GM15510 (cell line): ENCODE results near the gene CARD9.
A peak's percentile ranks its signal among the peaks of the same experiment; 100 is the strongest.

Experiments used
- POLR2A ChIP-seq: IDR thresholded peaks from 3 replicates; pipeline ENCODE4 v1.6.1; 2011; ENCODE audit warnings: borderline replicate concordance; ENCODE audit not compliant: insufficient read length; ENCODE audit errors: extremely low read depth

CARD9 gene

GRCh38 chr9:136403915-136404800 lies 30.7 kb upstream of the CARD9 start:
- TF ChIP-seq POLR2A = no peak

- TF ChIP-seq POLR2A = peak; percentile 32
Measured at GRCh38 chr9:136403538-136403914, 30.1 kb upstream of the CARD9 start.

- no peak for TF ChIP-seq POLR2A
Measured at GRCh38 chr9:136402067-136402466, 28.6 kb upstream of the CARD9 start.

- TF ChIP-seq POLR2A = no peak
Measured at GRCh38 chr9:136401173-136401922, 27.9 kb upstream of the CARD9 start.

- peak; percentile 94 for TF ChIP-seq POLR2A
Measured at GRCh38 chr9:136400038-136400834, 26.8 kb upstream of the CARD9 start, which contains the start of gene SNAPC4. SNAPC4 (minus strand) TSS chr9:136400170; CDS start chr9:136398428, 1,742 bp downstream.

- no peak for TF ChIP-seq POLR2A
Measured at GRCh38 chr9:136399176-136400037, 25.9 kb upstream of the CARD9 start.

GRCh38 chr9:136398286-136398685 lies 24.8 kb upstream of the CARD9 start:
- TF ChIP-seq POLR2A = no peak

- TF ChIP-seq POLR2A = no peak
Measured at GRCh38 chr9:136397643-136398042, 24.2 kb upstream of the CARD9 start.

- TF ChIP-seq POLR2A = no peak
Measured at GRCh38 chr9:136396219-136396515, 22.7 kb upstream of the CARD9 start.

- TF ChIP-seq POLR2A = no peak
Measured at GRCh38 chr9:136395345-136396218, 22.1 kb upstream of the CARD9 start.

- TF ChIP-seq POLR2A = no peak
Measured at GRCh38 chr9:136395020-136395340, 21.5 kb upstream of the CARD9 start.

GRCh38 chr9:136394312-136395019 lies 21.0 kb upstream of the CARD9 start:
- TF ChIP-seq POLR2A = no peak

GRCh38 chr9:136393531-136393930 lies 20.1 kb upstream of the CARD9 start:
- no peak for TF ChIP-seq POLR2A
